ENCODE measurements around the gene LAMP5. TPM values are rescaled to one million over a fixed set of nuclear protein-coding genes. Genes with fewer than 3 reads are reported as not detected.

The LAMP5 gene
- total and polyA plus RNA-seq, 9 of the 15 experiments (the other 6 are each of a cell fraction or from before 2014, with no cell fraction given) = not detected

- no peak for TF ChIP-seq GMEB1 (CRISPR knock-in tag; IDR thresholded peaks at IDR 0.05)
These were observed 28.8 kb downstream of the LAMP5 start (continued) for GRCh38 chr20:9543214-9543613.

GRCh38 chr20:9550283-9550682 lies 35.9 kb downstream of the LAMP5 start:
- Histone ChIP-seq H3K79me2 (ENCODE audit: control insufficient read depth, insufficient read depth, low read length) (no peaks in the 10 kb centered on the region), H3K9me3 (replicated peaks; ENCODE audit: control insufficient read depth, insufficient read depth, low read depth, low read length) (no peaks in the 10 kb centered on the region), H3K4me1 (replicated peaks in 1 of 2; ENCODE audit: control insufficient read depth in 2 of 2, insufficient read depth in 2 of 2, low read length in 2 of 2) (no peaks in the 10 kb centered on the region), H3K27ac (ENCODE audit: extremely low read depth, low read depth, low read length) (no peak overlapping the region), H3K27me3 (ENCODE audit: control insufficient read depth in 2 of 2, insufficient read depth in 2 of 2, low read length in 2 of 2) (no peaks in the 10 kb centered on the region), H4K20me1 (replicated peaks; ENCODE audit: control insufficient read depth, insufficient read depth, low read length) (no peaks in the 10 kb centered on the region), H2AFZ (ENCODE audit: low read depth, low read length) (no peak overlapping the region), H3K36me3 (ENCODE audit: control insufficient read depth, insufficient read depth, low read length) (no peaks in the 10 kb centered on the region), H3K9ac (ENCODE audit: insufficient read depth in 1 of 2, low read depth in 2 of 2, low read length in 2 of 2) (no peak overlapping the region), H3K4me2 (ENCODE audit: insufficient read depth, low read length) (no peak overlapping the region), H3K9me1 (ENCODE audit: control insufficient read depth, insufficient read depth, low read length) (no peaks in the 10 kb centered on the region), H3K4me3 (no peak overlapping the region)
- no peak for DNase-seq (ENCODE audit: extremely low read depth in 1 of 4, low spot score in 3 of 4)
- intact Hi-C loops (cut with micrococcal nuclease) = no loop called here
- ChIA-PET CTCF (ENCODE audit: low intra/inter-chr PET ratio) (no interaction called here), POLR2A (no interaction called here)
- ATAC-seq = no peak
- in situ Hi-C loops (cut with MboI) = no loop called here
- 0% methylated on average over 1 of the region's 1 CpG for WGBS (ENCODE audit: insufficient coverage, low coverage, missing lambda C conversion rate)
- FAIRE-seq = no peak
- BruUV-seq (replicated peaks) = no TSS peak
- no peak for TF ChIP-seq ARID4B (CRISPR knock-in tag; IDR thresholded peaks at IDR 0.05)
- TF ChIP-seq ZNF239 (CRISPR knock-in tag; IDR thresholded peaks at IDR 0.05) = no peak
- TF ChIP-seq RFX5 (IDR thresholded peaks at IDR 0.05; ENCODE audit: low read depth, low read length) = no peak
- TF ChIP-seq CBX8 (IDR thresholded peaks at IDR 0.05; ENCODE audit: borderline replicate concordance, extremely low read depth, low read depth, low read length, poor library complexity, severe bottlenecking) = no peak
- no peak for TF ChIP-seq SRSF3 (IDR thresholded peaks at IDR 0.05; ENCODE audit: insufficient read depth, low read length)
- no peak for TF ChIP-seq RUNX1 (IDR thresholded peaks at IDR 0.05; ENCODE audit: low read depth)
- no peak for TF ChIP-seq RAD51 (IDR thresholded peaks at IDR 0.05; ENCODE audit: borderline replicate concordance, low read depth)
- TF ChIP-seq ETV6 (IDR thresholded peaks at IDR 0.05; ENCODE audit: borderline replicate concordance in 1 of 2, low read depth in 2 of 2, low read length in 1 of 2) = no peak
- no peak for TF ChIP-seq ETV6 (CRISPR knock-in tag; IDR thresholded peaks at IDR 0.05; ENCODE audit: borderline replicate concordance)
- no peak for TF ChIP-seq CC2D1A (IDR thresholded peaks at IDR 0.05)
- TF ChIP-seq THRAP3 (IDR thresholded peaks at IDR 0.05; ENCODE audit: borderline replicate concordance) = no peak

Measured in K562 (cell line).